ENCODE measurements around the gene QRFP.
"Not testable (repeated sequence)": the region's sequence is repeated elsewhere in the genome, so short reads cannot be mapped to it uniquely, and the experiment has no call there.

Gene QRFP

GRCh38 chr9:130919559-130920145 lies 23.0 kb upstream of the QRFP start:
- no peak for DNase-seq (ENCODE audit: low read depth in 2 of 2)

GRCh38 chr9:130918826-130919558 lies 22.4 kb upstream of the QRFP start:
- DNase-seq (ENCODE audit: low read depth in 2 of 2): no peak

GRCh38 chr9:130918101-130918825 lies 21.7 kb upstream of the QRFP start:
- no peak for DNase-seq (ENCODE audit: low read depth in 2 of 2)

- DNase-seq (ENCODE audit: low read depth in 2 of 2): no peak
Observed at GRCh38 chr9:130917168-130917960, 20.8 kb upstream of the QRFP start.

- no peak for DNase-seq (ENCODE audit: low read depth in 2 of 2)
Observed at GRCh38 chr9:130915096-130915447, 18.5 kb upstream of the QRFP start.

- no peak for DNase-seq (ENCODE audit: low read depth in 2 of 2)
Observed at GRCh38 chr9:130914417-130915095, 17.9 kb upstream of the QRFP start.

GRCh38 chr9:130913599-130914416 lies 17.2 kb upstream of the QRFP start:
- no peak for DNase-seq (ENCODE audit: low read depth in 2 of 2)

- DNase-seq (ENCODE audit: low read depth in 2 of 2): no peak
Observed at GRCh38 chr9:130912932-130913598, 16.5 kb upstream of the QRFP start.

GRCh38 chr9:130911254-130912049 lies 14.8 kb upstream of the QRFP start:
- DNase-seq (ENCODE audit: low read depth in 2 of 2): no peak

GRCh38 chr9:130910670-130911069 lies 14.1 kb upstream of the QRFP start:
- DNase-seq (ENCODE audit: low read depth in 2 of 2): not testable (repeated sequence)

GRCh38 chr9:130910041-130910440 lies 13.4 kb upstream of the QRFP start:
- DNase-seq (ENCODE audit: low read depth in 2 of 2): not testable (repeated sequence)

GRCh38 chr9:130908878-130909355 lies 12.3 kb upstream of the QRFP start:
- DNase-seq (ENCODE audit: low read depth in 2 of 2): no peak

GRCh38 chr9:130908146-130908877 lies 11.7 kb upstream of the QRFP start:
- no peak for DNase-seq (ENCODE audit: low read depth in 2 of 2)

GRCh38 chr9:130906735-130907416 lies 10.3 kb upstream of the QRFP start:
- no peak for DNase-seq (ENCODE audit: low read depth in 2 of 2)

- DNase-seq (ENCODE audit: low read depth in 2 of 2): no peak
Observed at GRCh38 chr9:130905902-130906734, 9.5 kb upstream of the QRFP start.

- DNase-seq (ENCODE audit: low read depth in 2 of 2): no peak
Observed at GRCh38 chr9:130905125-130905901, 8.7 kb upstream of the QRFP start.

All from stimulated activated CD4-positive, alpha-beta T cell treated with anti-CD3 and anti-CD28 coated beads, Interleukin-4, amount 100 ng/mL, for 48 hours (primary cell).